T47D (cell line): ENCODE data around the gene ABLIM1.

Experiments used
- DNase-seq, 2 experiments: peaks; one replicate each; pipeline versions ENCODE4 v3.0.0 to v3.0.0-alpha.2; 2011 to 2012; ENCODE audit warnings: low read depth in 1 of 2, low spot score in 1 of 2
- JUND ChIP-seq: IDR thresholded peaks from 2 replicates; pipeline ENCODE4 v1.6.1; 2012; ENCODE audit warnings: low read depth
- in situ Hi-C: cut with HindIII; loops from 2 replicates; pipeline ENCODE4 v1.10.0; 2016; ENCODE audit warnings: low sequenced_read_pairs, low pct_unique_long_range_greater_than_20kb

Gene ABLIM1

GRCh38 chr10:114437473-114438292 lies 220.4 kb downstream of the ABLIM1 start:
- DNase-seq, result peak; percentile 21 to 48
- TF ChIP-seq JUND, result no peak
- in situ Hi-C loops, result no loop called here

- TF ChIP-seq JUND, result no peak
- in situ Hi-C loops, result no loop called here
- no peak for DNase-seq
These were observed 221.1 kb downstream of the ABLIM1 start for GRCh38 chr10:114436941-114437340.

GRCh38 chr10:114432566-114433093 lies 225.4 kb downstream of the ABLIM1 start:
- no peak for DNase-seq
- in situ Hi-C loops, result no loop called here
- TF ChIP-seq JUND, result no peak

GRCh38 chr10:114431414-114432135 lies 226.5 kb downstream of the ABLIM1 start:
- in situ Hi-C loops, result no loop called here
- DNase-seq, result no peak
- TF ChIP-seq JUND, result no peak

- in situ Hi-C loops, result no loop called here
- DNase-seq, result no peak
- no peak for TF ChIP-seq JUND
These were observed 227.2 kb downstream of the ABLIM1 start for GRCh38 chr10:114430688-114431413.

- DNase-seq, result no peak
- in situ Hi-C loops, result no loop called here
- TF ChIP-seq JUND, result no peak
These were observed 228.3 kb downstream of the ABLIM1 start for GRCh38 chr10:114429581-114430335.

GRCh38 chr10:114427124-114427852 lies 230.8 kb downstream of the ABLIM1 start:
- no peak for TF ChIP-seq JUND
- DNase-seq, result no peak
- in situ Hi-C loops, result no loop called here

GRCh38 chr10:114426476-114426875 lies 231.6 kb downstream of the ABLIM1 start:
- DNase-seq, result no peak
- in situ Hi-C loops, result no loop called here
- TF ChIP-seq JUND, result no peak

GRCh38 chr10:114420811-114421485 lies 237.1 kb downstream of the ABLIM1 start:
- peak in 1 of 2 experiments; percentile 6 for DNase-seq
- TF ChIP-seq JUND, result no peak
- in situ Hi-C loops, result no loop called here

- in situ Hi-C loops, result no loop called here
- no peak for TF ChIP-seq JUND
These were observed 240.0 kb downstream of the ABLIM1 start for GRCh38 chr10:114418109-114418508.

More at GRCh38 chr10:114418109-114418508, 240.0 kb downstream of the ABLIM1 start:
- DNase-seq, result no peak
